Common myeloid progenitor, CD34-positive (primary cell): Measurements from ENCODE around the gene NOTCH3.
A peak's percentile ranks its signal among the peaks of the same experiment; 100 is the strongest.

ENCODE experiments used
- CTCF ChIA-PET: fragments of 350-600 bp; sonication (Branson Sonifier 250); formaldehyde crosslinking; loops from one replicate; lab custom pipeline; 2021; ENCODE audit warnings: antibody characterized with exemption; lab: Charles Lee
- POLR2A ChIA-PET: fragments of 350-600 bp; sonication (Branson Sonifier 250); formaldehyde crosslinking; loops from one replicate; lab custom pipeline; 2021; ENCODE audit warnings: antibody characterized with exemption; lab: Charles Lee
- DNase-seq, 3 donors: peaks; one replicate each; pipeline versions ENCODE4 v3.0.0 to v3.0.0-alpha.2; 2013
- H3K27ac ChIP-seq, 2 experiments: 1 replicate in 1 of 2; 2 replicates in 1 of 2; pipeline ENCODE4 v1.7.0; 2013; ENCODE audit warnings: inconsistent platforms in 2 of 2, low read length in 2 of 2, mild to moderate bottlenecking in 2 of 2, low read depth in 1 of 2, moderate library complexity in 1 of 2; ENCODE audit not compliant: severe bottlenecking in 2 of 2, insufficient read depth in 1 of 2, poor library complexity in 1 of 2
- H3K27me3 ChIP-seq, 5 experiments: replicated peaks in 2 of 5; 1 replicate in 3 of 5; 2 replicates in 2 of 5; pipeline versions ENCODE4 v1.6.1 to v1.7.0; 2013; ENCODE audit warnings: low read length in 4 of 5, mild to moderate bottlenecking in 2 of 5, moderate library complexity in 2 of 5, inconsistent platforms in 1 of 5; ENCODE audit not compliant: insufficient read depth in 5 of 5, control insufficient read depth in 4 of 5
- H3K36me3 ChIP-seq, 4 experiments: 1 replicate in 2 of 4; 2 replicates in 2 of 4; pipeline versions ENCODE4 v1.6.1 to v1.7.0; 2013; ENCODE audit warnings: low read length in 3 of 4, control low read depth in 1 of 4, mild to moderate bottlenecking in 1 of 4; ENCODE audit not compliant: control insufficient read depth in 4 of 4, insufficient read depth in 4 of 4
- H3K4me1 ChIP-seq, 4 experiments: 1 replicate in 3 of 4; 2 replicates in 1 of 4; pipeline versions ENCODE4 v1.6.1 to v1.7.1; 2013; ENCODE audit warnings: low read length in 3 of 4, mild to moderate bottlenecking in 3 of 4, control low read depth in 1 of 4, inconsistent platforms in 1 of 4, moderate library complexity in 1 of 4; ENCODE audit not compliant: control insufficient read depth in 4 of 4, insufficient read depth in 4 of 4; ENCODE audit errors: control extremely low read depth in 1 of 4
- H3K4me3 ChIP-seq, 7 experiments: 1 replicate in 4 of 7; 2 replicates in 3 of 7; pipeline versions ENCODE4 v1.5.1 to v1.7.0; 2013; ENCODE audit warnings: mild to moderate bottlenecking in 7 of 7, low read length in 6 of 7, moderate library complexity in 6 of 7, inconsistent platforms in 2 of 7, low read depth in 2 of 7, control low read depth in 1 of 7; ENCODE audit not compliant: insufficient read depth in 4 of 7, control insufficient read depth in 1 of 7; ENCODE audit errors: extremely low read depth in 1 of 7
- H3K9me3 ChIP-seq, 5 experiments: 1 replicate in 4 of 5; 2 replicates in 1 of 5; pipeline versions ENCODE4 v1.6.1 to v1.7.1; 2013; ENCODE audit warnings: low read length in 4 of 5, mild to moderate bottlenecking in 2 of 5, inconsistent platforms in 1 of 5, low read depth in 1 of 5, moderate library complexity in 1 of 5; ENCODE audit not compliant: control insufficient read depth in 4 of 5, insufficient read depth in 2 of 5; ENCODE audit errors: control extremely low read depth in 1 of 5
- WGBS: methylation state at CpG from one replicate; pipeline ENCODE4 v1.1.5; 2013; ENCODE audit not compliant: insufficient coverage; 5-methylcytosine and 5-hydroxymethylcytosine counted together

Gene NOTCH3

GRCh38 chr19:15196360-15197005 lies 4.3 kb downstream of the NOTCH3 start:
- no peaks in the 10 kb centered on the region for H3K36me3 ChIP-seq
- no peaks in the 10 kb centered on the region for H3K9me3 ChIP-seq
- peak overlapping the region in 1 of 7 experiments; percentile 38 for H3K4me3 ChIP-seq
- no peak overlapping the region for H3K27ac ChIP-seq
- POLR2A ChIA-PET, result no interaction called here
- CTCF ChIA-PET, result interaction anchor here (0.9 to 2.7 kb wide), 6 partner anchors 13 to 55 kb away, joined by 3 to 17 read pairs (median 4); no protein-coding TSS in a partner anchor
- WGBS, result 83% methylated on average over 1 of the region's 4 CpGs
- peaks cover 0 to 41% (median 34%) of the 10 kb centered on the region in 4 experiments for H3K4me1 ChIP-seq
- DNase-seq, result peak in 2 of 3 donors; percentile 61 to 72
- H3K27me3 ChIP-seq, result peaks cover 0 to 34% (median 9%) of the 10 kb centered on the region in 5 experiments

GRCh38 chr19:15195371-15196334 lies 5.1 kb downstream of the NOTCH3 start:
- Histone ChIP-seq H3K36me3 (no peaks in the 10 kb centered on the region), H3K27me3 (peaks cover 0 to 27% (median 6%) of the 10 kb centered on the region in 5 experiments), H3K27ac (no peak overlapping the region), H3K9me3 (no peaks in the 10 kb centered on the region), H3K4me3 (peak overlapping the region in 6 of 7 experiments; percentile 16 to 66 (median 35)), H3K4me1 (peaks cover 0 to 41% (median 33%) of the 10 kb centered on the region in 4 experiments)
- 8% methylated on average over 37 of the region's 91 CpGs for WGBS
- DNase-seq, result peak; percentile 72 to 85 (median 81)
- CTCF ChIA-PET, result interaction anchor here (0.6 to 2.7 kb wide), 7 partner anchors 11 to 177 kb away, joined by 3 to 17 read pairs (median 4); no protein-coding TSS in a partner anchor
- POLR2A ChIA-PET, result no interaction called here

GRCh38 chr19:15194938-15195337 lies 5.9 kb downstream of the NOTCH3 start:
- Histone ChIP-seq H3K4me1 (peaks cover 0 to 36% (median 28%) of the 10 kb centered on the region in 4 experiments), H3K9me3 (no peaks in the 10 kb centered on the region), H3K36me3 (no peaks in the 10 kb centered on the region), H3K27ac (no peak overlapping the region), H3K4me3 (peak overlapping the region in 3 of 7 experiments; percentile 28 to 66 (median 45)), H3K27me3 (peaks cover 0 to 23% (median 6%) of the 10 kb centered on the region in 5 experiments)
- POLR2A ChIA-PET, result no interaction called here
- CTCF ChIA-PET, result interaction anchor here (1.0 to 2.7 kb wide), 6 partner anchors 11 to 73 kb away, joined by 3 to 17 read pairs (median 4); no protein-coding TSS in a partner anchor
- no CpG with 5 or more reads among the region's 6 CpGs for WGBS
- DNase-seq, result peak in 2 of 3 donors; percentile 34 to 50

- Histone ChIP-seq H3K36me3 (no peaks in the 10 kb centered on the region), H3K9me3 (no peaks in the 10 kb centered on the region), H3K27ac (no peak overlapping the region), H3K27me3 (peaks cover 0 to 15% (median 6%) of the 10 kb centered on the region in 5 experiments), H3K4me1 (peaks cover 0 to 21% (median 19%) of the 10 kb centered on the region in 4 experiments), H3K4me3 (no peak overlapping the region)
- CTCF ChIA-PET, result no interaction called here
- DNase-seq, result no peak
- POLR2A ChIA-PET, result no interaction called here
- WGBS, result 96% methylated on average over 17 of the region's 18 CpGs
Measured at GRCh38 chr19:15191982-15192381, 8.8 kb downstream of the NOTCH3 start.

GRCh38 chr19:15191514-15191913 lies 9.3 kb downstream of the NOTCH3 start:
- no peak for DNase-seq
- H3K9me3 ChIP-seq, result no peaks in the 10 kb centered on the region
- peaks cover 0 to 17% (median 15%) of the 10 kb centered on the region in 4 experiments for H3K4me1 ChIP-seq
- peaks cover 0 to 15% (median 6%) of the 10 kb centered on the region in 5 experiments for H3K27me3 ChIP-seq
- POLR2A ChIA-PET, result no interaction called here
- WGBS, result over 99% methylated on average over 16 of the region's 18 CpGs
- CTCF ChIA-PET, result no interaction called here
- no peak overlapping the region for H3K4me3 ChIP-seq
- H3K36me3 ChIP-seq, result no peaks in the 10 kb centered on the region
- no peak overlapping the region for H3K27ac ChIP-seq

- H3K27ac ChIP-seq, result no peak overlapping the region
- H3K36me3 ChIP-seq, result no peaks in the 10 kb centered on the region
- CTCF ChIA-PET, result interaction anchor here (1.2 kb wide), 1 partner anchor 17 kb away, joined by 3 read pairs; no protein-coding TSS in a partner anchor
- no peak for DNase-seq
- POLR2A ChIA-PET, result no interaction called here
- no peaks in the 10 kb centered on the region for H3K4me1 ChIP-seq
- WGBS, result 92% methylated on average over 17 of the region's 24 CpGs
- H3K9me3 ChIP-seq, result no peaks in the 10 kb centered on the region
- no peak overlapping the region for H3K4me3 ChIP-seq
- peaks cover 0 to under 1% (median 0%) of the 10 kb centered on the region in 5 experiments for H3K27me3 ChIP-seq
Measured at GRCh38 chr19:15188851-15189250, 11.9 kb downstream of the NOTCH3 start.
